Lower lobe of right lung (tissue), 2 donors: ENCODE results near the gene EMP1. TPM values are rescaled to one million over a fixed set of nuclear protein-coding genes. Genes with fewer than 3 reads are reported as not detected.

ENCODE experiments used
- ATAC-seq, 2 donors: fragments of 200-7000 bp; cut with Tn5 transposase; one replicate each; pipeline ENCODE4 v1.9.1; 2020 to 2022; ENCODE audit warnings: mild to moderate bottlenecking in 2 of 2, moderate library complexity in 2 of 2
- DNase-seq: peaks from one replicate; pipeline ENCODE4 v3.0.0-alpha.2; 2020
- H3K27ac ChIP-seq: fragments of 200-600 bp; one replicate; pipeline ENCODE4 v1.8.0; 2022
- H3K27me3 ChIP-seq: fragments of 200-600 bp; one replicate; pipeline ENCODE4 v1.8.0; 2022; ENCODE audit warnings: low read depth
- H3K36me3 ChIP-seq: fragments of 200-600 bp; one replicate; pipeline ENCODE4 v1.8.0; 2022; ENCODE audit warnings: mild to moderate bottlenecking
- H3K4me1 ChIP-seq: fragments of 200-600 bp; one replicate; pipeline ENCODE4 v1.8.0; 2022
- H3K4me3 ChIP-seq: fragments of 200-600 bp; one replicate; pipeline ENCODE4 v1.8.0; 2022; ENCODE audit warnings: mild to moderate bottlenecking
- H3K9me3 ChIP-seq: fragments of 200-600 bp; one replicate; pipeline ENCODE4 v1.8.0; 2022
- CTCF ChIP-seq: fragments of 200-600 bp; IDR thresholded peaks from one replicate; pipeline ENCODE4 v1.8.0; 2022; ENCODE audit warnings: antibody characterized with exemption, mild to moderate bottlenecking
- intact Hi-C: fragments of 100-400 bp; cut with DNase I; formaldehyde crosslinking; loops from one replicate; pipeline ENCODE4 v1.11.0; 2022
- long read RNA-seq: library from polyadenylated mRNA; unstranded; transcript quantifications from one replicate; pipeline ENCODE4 v2.0.0, GENCODE V29; 2021
- total RNA-seq: library from RNA; stranded (reverse); fragmentation: NEBNext Ultra II Directional; extraction: Animal tissue kit (Norgen Biotek cat#: 25700); gene quantifications from one replicate; pipeline ENCODE4 v1.2.1, GENCODE V29; 2021
- donor health status: DM: no; HTN: yes; CAD: no; lungs with severe emphysema.

Gene EMP1
- 195 TPM for total RNA-seq
- long read RNA-seq, full-length matches to known transcripts, result 51 of 94 reads
- long read RNA-seq, partial matches to known transcripts, result 4 of 94 reads
- long read RNA-seq, other reads (novel, unspliced or antisense), result 39 of 94 reads

- intact Hi-C loops, result no loop called here
- Histone ChIP-seq H3K36me3 (no peaks in the 10 kb centered on the region), H3K27me3 (no peaks in the 10 kb centered on the region), H3K4me1 (peaks cover 47% of the 10 kb centered on the region), H3K27ac (peak within 1 kb of the TSS; percentile 92), H3K4me3 (peak within 1 kb of the TSS; percentile 62), H3K9me3 (no peaks in the 10 kb centered on the region)
- ATAC-seq (peak; percentile 90 to 91), DNase-seq (peak; percentile 86)
- no peak for TF ChIP-seq CTCF
Measured at GRCh38 chr12:13196130-13196921, at the start of gene EMP1. Gene EMP1 (plus strand): TSS chr12:13196726. CDS start chr12:13211511, 14,785 bp downstream.

- peak; percentile 63 for DNase-seq
- Histone ChIP-seq H3K4me1 (peaks cover 46% of the 10 kb centered on the region), H3K9me3 (no peaks in the 10 kb centered on the region), H3K27me3 (no peaks in the 10 kb centered on the region), H3K27ac (peak overlapping the region; percentile 29), H3K36me3 (no peaks in the 10 kb centered on the region), H3K4me3 (no peak overlapping the region)
- intact Hi-C loops, result no loop called here
- ATAC-seq, result peak; percentile 80 to 87
- no peak for TF ChIP-seq CTCF
Measured at GRCh38 chr12:13147688-13148484, 48.6 kb upstream of the EMP1 start.

GRCh38 chr12:13148485-13148847, 48.1 kb upstream of the EMP1 start:
- intact Hi-C loops, result no loop called here
- H3K4me3 ChIP-seq, result no peak overlapping the region
- peak; percentile 3 to 5 for ATAC-seq
- no peaks in the 10 kb centered on the region for H3K27me3 ChIP-seq
- no peaks in the 10 kb centered on the region for H3K9me3 ChIP-seq
- peaks cover 46% of the 10 kb centered on the region for H3K4me1 ChIP-seq
- peak overlapping the region; percentile 29 for H3K27ac ChIP-seq
- DNase-seq, result no peak
- H3K36me3 ChIP-seq, result no peaks in the 10 kb centered on the region
- TF ChIP-seq CTCF, result no peak

- TF ChIP-seq CTCF, result no peak
- H3K27ac ChIP-seq, result peak overlapping the region; percentile 13
- intact Hi-C loops, result no loop called here
- no peaks in the 10 kb centered on the region for H3K36me3 ChIP-seq
- no peak for ATAC-seq
- no peak overlapping the region for H3K4me3 ChIP-seq
- DNase-seq, result no peak
- H3K4me1 ChIP-seq, result peaks cover 44% of the 10 kb centered on the region
- H3K9me3 ChIP-seq, result no peaks in the 10 kb centered on the region
- no peaks in the 10 kb centered on the region for H3K27me3 ChIP-seq
Measured at GRCh38 chr12:13149411-13149810, 47.1 kb upstream of the EMP1 start.

- H3K4me3 ChIP-seq, result no peak overlapping the region
- DNase-seq (no peak), ATAC-seq (no peak)
- no peaks in the 10 kb centered on the region for H3K9me3 ChIP-seq
- H3K36me3 ChIP-seq, result no peaks in the 10 kb centered on the region
- no peaks in the 10 kb centered on the region for H3K27me3 ChIP-seq
- peaks cover 31% of the 10 kb centered on the region for H3K4me1 ChIP-seq
- no peak for TF ChIP-seq CTCF
- H3K27ac ChIP-seq, result no peak overlapping the region
- intact Hi-C loops, result no loop called here
Measured at GRCh38 chr12:13152281-13152680, 44.2 kb upstream of the EMP1 start.
